GM21447 (cell line): ENCODE data around the gene CNIH3.

Experiments used
- ATAC-seq: cut with Tn5 transposase; IDR thresholded peaks from one replicate; pipeline ENCODE4 v1.9.1; 2021; ENCODE audit not compliant: unreplicated experiment

The CNIH3 gene

GRCh38 chr1:224718470-224719053 lies 102.4 kb downstream of the CNIH3 start:
- ATAC-seq = no peak

DNA sequence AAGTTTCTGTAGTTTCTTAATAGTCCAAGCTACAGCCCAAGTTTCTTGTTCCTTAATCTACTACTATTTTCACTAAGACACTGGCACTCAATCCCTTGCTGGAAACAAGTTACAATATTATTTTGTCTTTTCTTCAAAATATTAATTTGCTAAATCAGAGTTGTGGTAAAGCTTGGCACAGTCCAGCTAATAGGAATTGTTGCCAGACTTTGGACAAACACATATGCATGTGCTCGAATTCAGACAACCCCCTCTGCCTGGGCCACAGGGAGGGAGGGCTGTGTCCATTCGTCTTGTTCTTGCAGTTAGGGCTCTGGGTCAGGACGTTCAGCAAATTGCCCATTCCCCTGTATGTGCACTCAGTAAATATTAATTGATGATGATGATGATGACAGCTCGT lies 103.6 kb downstream of the CNIH3 start:
- no peak for ATAC-seq

DNA sequence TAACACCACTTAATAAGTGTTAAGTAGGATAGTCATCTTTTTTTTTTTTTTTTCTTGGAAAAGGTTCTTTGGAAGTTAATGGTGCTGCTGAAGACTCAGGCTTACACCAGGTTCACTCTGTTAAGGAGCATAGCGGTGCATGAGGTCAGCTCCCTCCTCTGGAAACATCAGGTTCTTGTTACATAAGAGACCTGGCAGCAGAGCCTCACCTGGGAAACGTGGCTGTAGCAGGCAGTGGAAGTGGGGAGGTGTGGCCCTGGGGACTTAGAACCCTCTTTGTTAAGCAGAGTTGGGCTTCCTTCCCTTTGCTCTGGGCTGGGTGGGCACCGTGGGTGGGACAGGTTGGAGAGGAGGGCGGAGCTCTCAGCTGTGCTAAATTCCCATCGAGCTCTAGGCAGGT lies 104.1 kb downstream of the CNIH3 start:
- no peak for ATAC-seq

- no peak for ATAC-seq
Observed at GRCh38 chr1:224721000-224721399, 104.9 kb downstream of the CNIH3 start.

- no peak for ATAC-seq
Observed at GRCh38 chr1:224722838-224723237, 106.7 kb downstream of the CNIH3 start.

- no peak for ATAC-seq
Observed at GRCh38 chr1:224724566-224724965, 108.4 kb downstream of the CNIH3 start.

GRCh38 chr1:224726441-224727182 lies 110.5 kb downstream of the CNIH3 start:
- no peak for ATAC-seq

- ATAC-seq = no peak
Observed at GRCh38 chr1:224727351-224728289, 111.5 kb downstream of the CNIH3 start.

DNA sequence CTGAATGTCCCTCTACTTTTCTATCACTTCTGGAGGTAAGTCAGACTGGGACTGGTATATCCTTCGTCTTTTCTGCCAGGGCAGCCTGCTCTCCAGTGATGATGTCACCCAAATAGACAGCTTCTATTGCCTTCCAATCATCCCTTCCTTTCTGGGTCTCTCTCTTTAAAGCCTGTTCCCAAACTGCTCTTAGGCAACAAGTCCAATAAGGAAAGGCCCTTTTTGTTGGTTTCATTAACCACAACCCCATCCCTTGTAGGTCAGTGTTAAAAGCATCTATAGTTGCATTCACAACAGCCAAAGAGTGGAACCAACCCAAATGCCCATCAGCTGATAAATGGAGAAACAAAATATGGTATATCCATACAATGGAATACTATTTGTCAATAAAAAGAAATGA lies 114.4 kb downstream of the CNIH3 start:
- ATAC-seq = no peak

- ATAC-seq = no peak
Observed at GRCh38 chr1:224730965-224731364, 114.8 kb downstream of the CNIH3 start.

- ATAC-seq = no peak
Observed at GRCh38 chr1:224731633-224732032, 115.5 kb downstream of the CNIH3 start.

GRCh38 chr1:224732377-224733026 lies 116.4 kb downstream of the CNIH3 start:
- no peak for ATAC-seq

GRCh38 chr1:224733027-224733911 lies 117.2 kb downstream of the CNIH3 start:
- peak; percentile 83 for ATAC-seq

DNA sequence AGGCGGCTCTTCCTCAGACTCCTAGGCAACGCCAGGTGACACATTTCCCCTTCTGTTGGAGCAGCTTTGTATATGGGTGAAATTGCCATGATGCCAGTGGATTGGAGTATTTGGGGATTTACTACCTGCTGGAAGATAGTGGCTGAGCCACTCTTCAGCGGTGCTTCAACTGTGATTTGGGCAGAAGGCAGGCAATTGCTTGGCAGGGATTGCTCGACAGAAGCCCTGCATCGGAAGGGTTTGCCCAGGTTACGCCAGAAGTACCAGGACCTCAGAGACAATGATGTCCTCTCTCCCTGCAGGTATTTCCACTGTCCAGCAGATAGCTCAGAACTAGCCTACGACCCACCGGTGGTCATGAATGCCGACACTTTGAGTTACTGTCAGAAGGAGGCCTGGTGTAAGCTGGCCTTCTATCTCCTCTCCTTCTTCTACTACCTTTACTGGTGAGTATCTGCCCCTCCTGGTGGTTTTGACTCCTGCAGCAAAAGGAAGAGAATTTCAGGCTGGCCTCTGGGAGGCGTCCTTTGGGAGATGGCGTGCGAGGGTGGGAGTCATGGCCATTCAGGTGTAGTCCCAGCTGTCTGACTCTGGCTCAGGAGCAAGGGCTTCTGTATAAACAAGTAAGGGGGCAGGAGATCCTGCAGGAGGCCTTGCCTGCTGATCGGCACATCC lies 118.3 kb downstream of the CNIH3 start:
- no peak for ATAC-seq

DNA sequence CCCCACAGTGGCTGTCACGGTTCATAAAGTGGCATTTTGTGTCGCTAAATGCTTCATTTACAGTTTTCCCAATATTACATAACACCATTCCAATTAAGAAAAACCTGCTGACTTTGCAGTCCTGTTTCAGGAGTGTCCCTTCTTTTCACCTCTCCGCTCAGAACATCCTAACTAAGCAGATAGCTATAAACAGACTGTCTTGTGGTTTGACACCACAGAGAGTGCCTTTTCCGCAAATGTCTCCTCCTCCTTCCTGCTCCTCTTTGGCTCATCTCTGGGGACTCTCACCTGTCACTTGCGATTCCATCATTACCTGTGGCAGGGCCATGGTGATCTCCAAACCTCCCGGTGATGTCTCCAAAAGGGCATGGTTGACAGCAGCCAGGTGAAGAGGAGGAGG lies 119.0 kb downstream of the CNIH3 start:
- ATAC-seq = no peak

DNA sequence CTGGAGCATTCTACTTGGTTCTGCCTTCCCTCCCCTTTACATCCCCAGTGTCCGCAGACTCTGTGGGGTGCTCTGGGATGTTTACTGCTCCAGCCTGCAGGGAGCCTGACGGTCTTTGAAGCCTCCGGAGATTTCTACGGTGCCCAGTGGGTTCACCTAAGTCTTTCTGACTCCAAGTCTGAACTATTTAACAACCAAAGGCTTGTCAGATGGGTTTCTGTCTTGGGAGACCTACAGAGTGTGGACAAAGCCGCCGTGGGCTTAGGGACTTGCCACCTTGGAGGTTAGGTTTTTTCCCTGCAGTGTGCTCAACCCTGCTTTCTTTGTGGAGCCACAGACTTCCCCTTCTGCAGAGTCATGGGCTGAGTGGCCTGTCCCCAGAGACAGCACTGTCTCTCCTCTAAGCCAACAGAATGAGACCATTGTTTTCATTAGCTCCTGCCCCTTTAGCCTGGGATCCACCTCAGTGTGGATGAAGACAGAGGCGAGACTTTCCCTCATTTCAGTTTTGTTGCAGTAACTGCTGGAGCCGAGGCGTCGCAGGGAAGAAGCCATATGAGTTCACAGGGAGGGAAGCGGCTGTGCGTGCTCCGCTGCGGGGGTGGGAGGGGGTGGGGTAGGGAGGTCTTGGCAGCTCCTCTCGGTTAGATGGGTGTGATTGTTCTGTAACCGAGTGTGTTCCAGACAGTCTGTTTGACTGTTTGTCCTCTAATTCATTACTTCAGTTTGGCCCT lies 120.7 kb downstream of the CNIH3 start:
- peak; percentile 41 for ATAC-seq

GRCh38 chr1:224737353-224737727 lies 121.2 kb downstream of the CNIH3 start:
- no peak for ATAC-seq

GRCh38 chr1:224739303-224739996 lies 123.3 kb downstream of the CNIH3 start:
- ATAC-seq = no peak
